Activated CD8-positive, alpha-beta memory T cell treated with anti-CD3 and anti-CD28 coated beads for 48 hours (primary cell): ENCODE data around the gene RAB27B.
"Not testable (repeated sequence)": the region's sequence is repeated elsewhere in the genome, so short reads cannot be mapped to it uniquely, and the experiment has no call there.

ENCODE experiments used
- DNase-seq, 3 experiments: peaks; one replicate each; pipeline ENCODE4 v3.0.0-alpha.2; 2020; ENCODE audit warnings: low read depth in 2 of 3, low spot score in 2 of 3

The RAB27B gene, protein sequence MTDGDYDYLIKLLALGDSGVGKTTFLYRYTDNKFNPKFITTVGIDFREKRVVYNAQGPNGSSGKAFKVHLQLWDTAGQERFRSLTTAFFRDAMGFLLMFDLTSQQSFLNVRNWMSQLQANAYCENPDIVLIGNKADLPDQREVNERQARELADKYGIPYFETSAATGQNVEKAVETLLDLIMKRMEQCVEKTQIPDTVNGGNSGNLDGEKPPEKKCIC

DNA sequence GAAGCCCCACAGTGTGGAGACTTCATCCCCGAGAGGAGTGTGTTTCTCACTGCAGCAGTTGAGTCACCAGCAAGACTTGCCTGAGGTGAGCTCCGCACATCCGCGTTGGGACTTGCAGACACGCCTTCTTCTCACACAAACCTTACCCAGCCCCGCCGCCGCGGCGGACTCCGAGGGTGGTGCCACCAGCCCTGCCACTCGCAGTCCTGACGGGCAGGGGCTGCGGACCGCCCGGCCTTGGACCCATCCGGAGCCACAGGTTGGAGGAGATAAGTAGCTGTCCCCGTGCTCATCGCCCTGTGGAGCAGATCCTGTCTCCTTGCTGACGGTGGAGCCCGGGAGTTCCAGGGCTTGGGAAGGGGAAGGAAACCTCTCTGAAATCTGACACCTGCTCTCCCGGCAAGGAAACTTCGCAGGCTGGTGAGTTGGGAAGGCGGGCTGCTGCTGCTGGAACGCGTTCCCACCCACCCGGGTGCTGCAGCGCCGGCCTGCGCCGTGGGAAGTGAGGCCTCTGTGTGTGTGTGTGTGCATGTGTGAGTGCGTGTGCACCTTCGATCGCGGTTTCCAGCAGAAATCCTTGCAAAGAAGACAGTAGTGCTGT lies at the start of gene RAB27B:
TSS of gene RAB27B (plus strand) at position 197 of the 601 bp plus-strand sequence. CDS start 49,109 bp downstream, outside the sequence.
- peak; percentile 20 to 23 (median 21) for DNase-seq

- no peak for DNase-seq
Measured at GRCh38 chr18:54780285-54780861, 47.9 kb upstream of the RAB27B start.

DNA sequence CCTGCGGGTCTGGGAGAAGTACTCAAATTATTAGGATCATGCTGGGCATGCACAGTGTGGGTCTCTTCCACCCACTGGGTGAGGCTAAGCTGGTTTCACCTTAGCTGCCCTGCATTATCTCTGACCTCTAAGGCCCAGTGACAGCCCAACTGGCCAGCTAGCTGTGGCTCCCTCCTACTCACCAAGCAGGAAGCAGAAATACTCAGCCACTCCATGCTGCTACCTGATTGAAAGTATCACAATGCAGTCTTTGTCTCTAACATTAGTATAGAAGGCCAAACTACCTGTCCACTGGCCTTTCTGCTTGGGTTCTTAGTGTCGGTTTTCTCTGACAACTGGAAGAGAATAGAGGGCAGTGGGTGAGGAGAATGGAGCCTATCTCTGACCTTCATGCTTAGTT lies 47.3 kb upstream of the RAB27B start:
- DNase-seq = no peak

GRCh38 chr18:54783139-54783538 lies 45.1 kb upstream of the RAB27B start:
- DNase-seq = no peak

- DNase-seq = no peak
Measured at GRCh38 chr18:54786206-54786605, 42.1 kb upstream of the RAB27B start.

DNA sequence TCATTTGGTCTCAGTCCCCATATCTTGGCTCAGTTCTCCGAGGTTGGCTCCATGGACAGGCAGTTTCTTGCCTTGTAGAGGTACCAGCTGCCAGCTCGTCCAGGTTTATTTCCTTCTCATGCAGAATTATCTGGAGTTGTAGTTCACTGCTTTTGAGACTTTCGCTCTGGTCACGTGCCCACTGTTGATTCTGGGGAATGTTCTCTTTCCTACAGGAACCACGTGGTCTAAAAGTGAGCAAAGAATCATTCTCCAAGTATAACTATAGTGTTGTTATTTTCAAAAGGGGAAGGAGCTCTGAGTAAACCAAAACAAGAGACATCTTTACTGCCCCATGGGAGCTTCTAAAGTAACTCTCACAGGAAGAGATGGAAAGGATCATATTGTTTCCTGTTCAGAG lies 41.2 kb upstream of the RAB27B start:
- no peak for DNase-seq

DNA sequence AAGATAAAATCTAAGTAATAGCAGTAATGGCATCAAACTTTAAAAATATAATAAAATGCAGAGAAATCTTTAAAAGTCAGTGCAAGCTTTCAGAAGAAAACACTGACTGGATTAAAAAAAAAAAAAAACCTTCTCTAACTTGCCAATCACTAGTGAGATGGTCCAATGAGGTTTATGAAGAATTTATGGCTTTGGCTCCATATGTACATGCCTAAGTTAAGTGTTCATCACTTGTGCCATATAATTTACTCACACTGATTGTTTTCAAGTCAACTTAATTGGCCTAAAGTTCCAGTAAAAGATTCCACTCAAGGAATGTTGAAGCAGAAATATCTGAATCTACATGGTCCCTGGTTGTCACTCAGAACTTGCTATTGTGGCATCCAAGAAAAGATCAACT lies 40.7 kb upstream of the RAB27B start:
- DNase-seq = no peak

DNA sequence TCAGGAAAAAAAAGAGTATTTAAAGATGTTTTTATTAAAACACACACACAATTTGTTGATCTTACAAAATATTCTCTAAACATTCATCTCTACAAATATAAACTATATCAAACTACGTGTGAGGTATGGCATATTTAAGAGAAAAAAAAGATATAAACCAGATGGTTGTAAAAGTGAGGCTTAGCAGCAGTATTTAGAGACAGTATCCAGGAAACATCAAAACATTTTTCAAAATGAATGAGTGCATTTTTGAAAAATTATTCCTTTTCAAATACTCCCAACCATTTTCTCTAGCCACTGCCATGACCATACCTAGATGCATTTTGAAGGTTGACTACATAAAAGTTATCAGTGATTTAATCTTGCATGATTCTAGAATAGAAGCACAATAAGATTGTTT lies 38.2 kb upstream of the RAB27B start:
- no peak for DNase-seq

DNA sequence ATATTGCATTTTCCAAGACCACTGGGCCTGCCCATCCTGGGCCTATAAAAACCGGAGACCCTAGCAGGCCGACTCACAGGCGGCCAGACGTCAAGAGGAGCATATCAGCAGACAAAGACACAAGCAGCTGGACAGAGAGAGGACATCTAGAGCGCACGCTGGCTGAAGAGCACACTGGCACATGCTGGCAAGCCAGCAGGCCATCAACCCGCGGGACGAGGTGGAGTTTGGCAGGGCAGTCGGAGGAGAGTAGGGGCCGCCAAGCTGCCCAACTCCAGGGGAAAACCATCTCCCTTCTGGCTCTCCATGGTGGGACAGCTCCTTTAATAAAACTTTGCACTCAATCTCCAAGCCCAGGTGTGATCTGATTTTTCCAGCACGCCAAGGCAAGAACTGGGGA lies 36.6 kb upstream of the RAB27B start:
- no peak for DNase-seq

GRCh38 chr18:54792079-54792478 lies 36.2 kb upstream of the RAB27B start:
- DNase-seq = no peak

GRCh38 chr18:54794823-54795222 lies 33.5 kb upstream of the RAB27B start:
- no peak for DNase-seq

- DNase-seq = no peak
Measured at GRCh38 chr18:54798186-54798585, 30.1 kb upstream of the RAB27B start.

DNA sequence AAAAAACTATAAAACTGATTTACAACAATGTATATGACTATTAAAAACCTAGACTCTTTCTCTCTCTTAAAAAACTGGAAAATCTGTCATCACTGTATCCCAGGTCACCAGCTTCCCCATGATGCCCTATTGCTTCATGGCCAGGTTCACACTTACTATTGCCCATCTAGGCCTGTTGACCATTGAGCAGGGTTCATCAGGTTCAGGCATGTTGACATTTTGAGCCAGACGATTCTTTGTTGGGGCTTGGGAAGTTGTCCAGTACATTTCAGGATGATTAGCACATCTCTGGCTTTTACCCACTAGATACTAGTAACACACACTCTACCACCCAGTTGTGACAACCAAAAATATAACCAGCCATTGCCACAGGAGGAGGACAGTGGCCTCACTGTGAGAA lies 26.9 kb upstream of the RAB27B start:
- no peak for DNase-seq

GRCh38 chr18:54802178-54802577 lies 26.1 kb upstream of the RAB27B start:
- no peak for DNase-seq

GRCh38 chr18:54802686-54803395 lies 25.4 kb upstream of the RAB27B start:
- no peak for DNase-seq

- no peak for DNase-seq
Measured at GRCh38 chr18:54805571-54806334, 22.5 kb upstream of the RAB27B start.

- no peak for DNase-seq
Measured at GRCh38 chr18:54806526-54806925, 21.8 kb upstream of the RAB27B start.

- no peak for DNase-seq
Measured at GRCh38 chr18:54807303-54807702, 21.0 kb upstream of the RAB27B start.

GRCh38 chr18:54810662-54811061 lies 17.6 kb upstream of the RAB27B start:
- not testable (repeated sequence) for DNase-seq

DNA sequence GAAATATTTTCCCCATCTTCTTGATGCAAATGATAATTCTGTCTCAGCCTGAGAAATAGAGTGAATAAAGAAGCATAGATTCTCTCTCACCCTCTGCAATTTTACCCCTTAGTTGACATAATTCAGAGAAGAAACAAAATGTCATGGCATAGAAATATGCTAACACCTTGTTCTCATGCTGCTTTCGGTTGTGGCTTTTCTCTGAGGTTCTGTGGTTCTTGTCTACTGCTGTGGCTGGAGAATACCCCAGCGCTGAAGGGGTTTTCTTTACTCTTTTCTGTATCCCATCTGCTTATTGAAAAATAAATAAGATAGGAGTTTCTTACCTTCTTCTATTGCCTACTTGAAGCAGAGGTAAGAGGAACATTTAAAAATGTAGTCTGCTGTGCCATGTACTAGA lies 15.4 kb upstream of the RAB27B start:
- no peak for DNase-seq

GRCh38 chr18:54813305-54813704 lies 15.0 kb upstream of the RAB27B start:
- no peak for DNase-seq
